K562 (cell line): Measurements from ENCODE around the gene HAUS1. TPM values are rescaled to one million over a fixed set of nuclear protein-coding genes. Genes with fewer than 3 reads are reported as not detected.

Source experiments
- AFF1 ChIP-seq, 2 experiments: fragments of 450-650 bp; IDR thresholded peaks; 2 replicates each; pipeline ENCODE4 v1.6.1; 2018; ENCODE audit warnings: mild to moderate bottlenecking in 2 of 2, low read depth in 1 of 2; ENCODE audit not compliant: partially characterized antibody in 2 of 2
- DMBX1 ChIP-seq: fragments of 250-450 bp; sonication (Bioruptor Pico); IDR thresholded peaks from 2 replicates; pipeline ENCODE4 v1.8.0; 2022; ENCODE audit warnings: inconsistent platforms, mild to moderate bottlenecking, moderate library complexity, borderline replicate concordance
- HDAC2 ChIP-seq: fragments of 450-650 bp; IDR thresholded peaks from 2 replicates; pipeline ENCODE4 v1.6.1; 2016; ENCODE audit warnings: mild to moderate bottlenecking
- KDM2B ChIP-seq: fragments of 250-450 bp; sonication (Bioruptor Pico); IDR thresholded peaks from 2 replicates; pipeline ENCODE4 v1.8.0; 2021; ENCODE audit warnings: mild to moderate bottlenecking, moderate library complexity
- POLR3G ChIP-seq: IDR thresholded peaks from 2 replicates; pipeline ENCODE4 v1.6.1; 2011; ENCODE audit not compliant: insufficient read length, insufficient replicate concordance; ENCODE audit errors: extremely low read depth
- ZFX ChIP-seq: sonication (generic); formaldehyde crosslinking; IDR thresholded peaks from 2 replicates; pipeline ENCODE4 v1.8.0; 2022; ENCODE audit warnings: mild to moderate bottlenecking, missing genetic modification reagents, moderate library complexity
- ZNF41 ChIP-seq: fragments of 250-450 bp; sonication (Bioruptor Pico); conservative IDR thresholded peaks from 2 replicates; pipeline ENCODE4 v1.4.0; 2020; ENCODE audit warnings: mild to moderate bottlenecking
- ZNF668 ChIP-seq: fragments of 250-450 bp; sonication (Bioruptor Pico); IDR thresholded peaks from 2 replicates; pipeline ENCODE4 v1.8.0; 2022; ENCODE audit warnings: mild to moderate bottlenecking, inconsistent platforms
- ZNF830 ChIP-seq: fragments of 250-450 bp; sonication (Bioruptor Pico); IDR thresholded peaks from 2 replicates; pipeline ENCODE4 v1.5.0; 2021; ENCODE audit warnings: mild to moderate bottlenecking
- polyA plus RNA-seq, 8 experiments: library from polyadenylated mRNA; depleted of rRNA in 4 of 8; stranded (reverse) in 5 of 8; unstranded in 3 of 8; fragments of >200 nt; fragmentation: Nextera tagmentation in 2 of 8; fragmentation: Illumina TruSeq in 1 of 8; extraction: Ambion mirVana in 2 of 8; extraction: Trizol in 1 of 8; gene quantifications; 2 replicates each; pipeline versions ENCODE4 v1.2.1 to v1.2.3, GENCODE V29; 2011 to 2014; ENCODE audit warnings: inconsistent platforms in 1 of 8, missing spikeins in 1 of 8
- total RNA-seq, 7 experiments: library from RNA; depleted of rRNA in 6 of 7; stranded (reverse); fragments of >200 nt in 6 of 7; fragmentation: Illumina TruSeq in 2 of 7; extraction: Trizol in 2 of 7; gene quantifications; 2 replicates each; pipeline versions ENCODE4 v1.2.1 to v1.2.3, GENCODE V29; 2011 to 2021; ENCODE audit warnings: low replicate concordance in 1 of 7

The HAUS1 gene
- total and polyA plus RNA-seq, 9 of the 15 experiments (the other 6 are each of a cell fraction or from before 2014, with no cell fraction given): 45.6 to 135 (median 76.3) TPM

- TF ChIP-seq ZNF668 (CRISPR knock-in tag) (no peak), ZNF41 (no peak), DMBX1 (CRISPR knock-in tag) (no peak), POLR3G (no peak), KDM2B (CRISPR knock-in tag) (no peak), HDAC2 (no peak), ZNF830 (CRISPR knock-in tag) (no peak), ZFX (0 out of 2 replicates have a peak, but pooled peaks have one; percentile 14), AFF1 (IDR thresholded peaks at IDR 0.05; ENCODE audit: low read depth in 1 of 2, partially characterized antibody in 2 of 2) (no peak)
- TF ChIP-seq, all 486 proteins: peak for 10
Measured at GRCh38 chr18:46072376-46072867, 31.8 kb upstream of the HAUS1 start (continued).
